ENCODE results near the gene LY86.

LY86 gene

DNA sequence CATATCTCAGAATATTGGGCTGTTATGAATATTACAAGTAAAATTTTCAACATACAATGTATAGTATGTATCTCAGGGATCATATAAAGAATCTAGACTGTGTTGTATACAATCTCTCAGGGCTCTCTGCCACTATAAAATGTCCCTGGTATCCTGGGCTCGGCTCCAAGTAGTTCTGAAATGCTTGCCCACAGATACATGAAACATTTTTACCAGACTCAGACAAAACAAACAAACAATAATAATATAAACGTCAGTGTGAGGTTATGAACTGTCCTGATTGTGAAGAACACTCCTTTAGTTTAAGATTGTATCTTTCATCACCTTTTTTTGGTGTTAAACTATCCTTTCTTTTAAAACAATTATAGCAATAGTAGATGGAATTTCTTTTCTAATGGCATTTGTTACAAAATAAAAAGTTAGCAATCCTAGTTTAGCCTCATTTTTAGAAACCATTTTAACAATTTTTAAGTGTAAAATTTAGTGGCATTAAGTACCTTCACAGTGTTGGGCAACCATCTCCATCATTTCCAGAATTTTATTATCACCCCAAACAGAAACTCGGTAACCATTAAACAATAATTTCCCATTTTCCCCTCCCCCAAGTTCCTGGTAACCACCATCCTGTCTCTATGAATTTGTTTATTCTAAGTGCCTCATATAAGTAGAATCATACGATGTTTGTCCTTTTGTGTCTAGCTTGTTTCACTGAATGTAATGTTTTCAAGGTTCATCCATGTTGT lies 17.4 kb upstream of the LY86 start:
- DNase-seq: peak; percentile 11

DNA sequence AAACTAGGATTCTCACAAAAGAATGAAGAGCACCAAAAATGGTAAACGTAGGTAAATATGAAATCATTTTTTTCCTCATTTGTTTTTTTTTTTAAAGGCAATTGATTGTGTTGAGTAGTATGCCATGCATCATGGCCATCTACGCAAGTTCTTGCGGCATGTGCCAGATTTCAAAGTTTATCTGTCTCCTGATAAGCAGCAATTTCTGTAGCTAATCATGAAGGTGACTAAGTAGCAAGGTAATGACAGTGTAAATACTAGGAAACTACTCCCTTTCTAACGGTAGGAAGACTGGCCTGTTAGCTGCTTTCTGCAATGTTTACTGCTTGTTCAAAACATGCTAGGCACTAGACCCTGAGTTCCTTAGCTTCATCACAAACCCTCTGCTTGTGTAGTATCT lies 13.4 kb upstream of the LY86 start:
- no peak for DNase-seq

DNA sequence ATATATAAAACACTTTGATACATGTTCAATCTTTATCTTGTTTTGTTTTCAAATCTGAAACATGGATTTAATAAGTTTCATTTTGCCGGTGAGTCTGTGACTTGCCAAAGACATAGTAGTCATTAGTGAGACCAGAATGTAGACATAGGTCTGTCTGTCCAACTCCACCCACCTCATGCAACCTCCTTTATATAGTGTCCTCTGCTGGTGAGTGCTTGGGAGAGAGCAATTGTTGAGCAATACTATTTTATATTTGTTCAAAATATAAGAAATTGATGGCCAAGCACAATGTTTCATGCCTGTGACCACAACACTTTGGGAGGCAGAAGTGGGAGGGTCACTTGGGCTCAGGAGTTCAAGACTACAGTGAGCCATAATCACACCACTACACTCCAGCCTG lies 10.8 kb upstream of the LY86 start:
- DNase-seq: no peak

DNA sequence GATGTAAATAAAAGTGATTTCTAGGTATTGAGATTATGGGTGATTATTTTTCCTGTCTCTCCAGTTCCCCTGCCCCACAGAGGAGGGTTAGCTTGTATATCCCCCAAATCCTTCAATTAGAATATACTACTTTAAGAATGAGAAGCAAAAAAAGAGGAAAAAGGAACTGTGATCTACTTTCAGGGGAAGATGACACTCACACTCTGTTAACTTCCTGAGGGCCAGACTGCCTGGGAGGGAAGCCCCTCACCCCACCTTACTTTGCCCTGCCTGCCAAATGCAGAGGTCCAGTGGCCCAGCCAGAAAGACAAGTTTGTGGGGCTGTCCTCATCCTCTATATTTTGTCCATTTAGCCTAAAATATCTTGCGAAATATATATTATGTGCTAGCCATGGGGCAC lies 9.2 kb upstream of the LY86 start:
- DNase-seq: no peak

DNA sequence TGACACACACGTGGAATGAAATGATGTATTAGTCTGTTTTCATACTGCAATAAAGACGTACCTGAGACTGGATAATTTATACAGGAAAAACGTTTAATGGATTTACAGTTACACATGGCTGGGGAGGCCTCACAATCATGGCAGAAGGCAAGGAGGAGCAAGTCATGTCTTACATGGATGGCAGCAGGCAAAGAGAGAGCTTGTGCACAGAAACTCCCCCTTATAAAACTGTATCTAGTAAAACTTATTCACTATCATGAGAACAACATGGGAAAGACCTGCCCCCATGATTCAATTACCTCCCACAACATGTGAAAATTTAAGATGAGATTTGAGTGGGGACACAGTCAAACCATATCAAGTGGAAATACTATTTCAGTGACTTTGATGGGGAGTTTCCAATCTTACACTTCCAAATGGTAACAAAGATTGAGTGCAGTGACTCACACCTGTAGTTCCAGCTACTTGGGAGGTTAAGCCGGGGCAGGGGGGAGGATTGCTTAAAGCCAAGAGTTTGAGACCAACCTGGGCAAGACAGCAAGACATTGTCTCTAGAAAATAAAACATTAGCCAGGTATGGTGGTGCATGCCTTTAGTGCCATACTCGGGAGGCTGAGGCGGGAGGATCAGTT lies 8.2 kb upstream of the LY86 start:
- no peak for DNase-seq

DNA sequence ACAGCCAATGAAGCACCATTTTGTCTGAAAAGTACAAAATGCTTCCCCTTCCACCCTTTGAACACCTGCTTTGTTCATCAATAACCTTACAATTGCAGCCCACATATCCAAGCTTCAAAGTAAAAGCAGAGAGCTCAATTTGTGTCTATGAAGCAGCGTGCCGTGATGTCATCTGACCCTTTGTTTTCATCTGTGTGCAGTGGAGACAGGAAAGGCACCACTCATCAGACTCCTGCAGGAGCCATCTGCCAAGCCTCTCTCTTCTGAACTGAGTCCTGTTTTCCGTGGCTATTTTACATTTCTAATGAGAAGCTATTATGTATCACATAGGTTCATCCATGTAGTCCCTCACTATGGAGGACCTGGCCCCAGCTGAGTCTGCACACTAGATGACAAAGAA lies 7.5 kb upstream of the LY86 start:
- peak; percentile 89 for DNase-seq

DNA sequence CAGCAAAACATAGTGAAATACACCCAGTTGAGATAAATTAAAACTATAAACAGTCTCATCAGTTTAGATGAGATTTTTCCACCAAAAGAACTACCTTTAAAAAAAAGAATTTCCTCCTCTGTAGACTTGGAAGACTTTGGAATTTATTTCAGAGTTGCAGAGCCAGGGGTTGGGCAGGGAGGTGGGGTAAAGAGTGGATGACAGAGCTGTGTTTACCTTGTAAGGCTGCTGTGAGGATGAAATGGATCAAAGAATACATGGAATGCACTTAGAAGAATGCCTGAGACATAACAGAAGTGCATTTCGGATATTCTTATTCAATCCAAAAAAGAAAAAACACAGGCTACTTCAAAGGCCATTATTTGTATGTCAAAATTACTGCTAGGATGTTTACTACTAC lies 6.4 kb upstream of the LY86 start:
- no peak for DNase-seq

DNA sequence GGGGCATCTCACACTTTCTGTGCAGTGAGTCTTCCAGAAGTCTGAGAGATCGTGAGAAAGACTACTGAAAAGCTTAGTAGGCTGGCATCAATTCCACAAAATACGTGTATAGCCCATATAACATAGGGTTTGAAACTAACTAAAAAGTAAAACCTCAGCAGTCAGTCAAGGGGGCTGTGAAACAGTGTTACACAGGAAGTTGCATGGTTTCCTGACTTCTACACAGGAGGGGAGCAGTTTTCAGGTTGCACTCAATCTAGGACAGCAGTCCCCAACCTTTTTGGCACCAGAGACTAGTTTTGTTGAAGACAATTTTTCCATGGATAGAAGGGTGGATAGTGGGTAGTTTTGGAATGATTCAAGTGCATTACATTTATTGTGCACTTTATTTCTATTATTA lies 4.7 kb upstream of the LY86 start:
- DNase-seq: no peak

DNA sequence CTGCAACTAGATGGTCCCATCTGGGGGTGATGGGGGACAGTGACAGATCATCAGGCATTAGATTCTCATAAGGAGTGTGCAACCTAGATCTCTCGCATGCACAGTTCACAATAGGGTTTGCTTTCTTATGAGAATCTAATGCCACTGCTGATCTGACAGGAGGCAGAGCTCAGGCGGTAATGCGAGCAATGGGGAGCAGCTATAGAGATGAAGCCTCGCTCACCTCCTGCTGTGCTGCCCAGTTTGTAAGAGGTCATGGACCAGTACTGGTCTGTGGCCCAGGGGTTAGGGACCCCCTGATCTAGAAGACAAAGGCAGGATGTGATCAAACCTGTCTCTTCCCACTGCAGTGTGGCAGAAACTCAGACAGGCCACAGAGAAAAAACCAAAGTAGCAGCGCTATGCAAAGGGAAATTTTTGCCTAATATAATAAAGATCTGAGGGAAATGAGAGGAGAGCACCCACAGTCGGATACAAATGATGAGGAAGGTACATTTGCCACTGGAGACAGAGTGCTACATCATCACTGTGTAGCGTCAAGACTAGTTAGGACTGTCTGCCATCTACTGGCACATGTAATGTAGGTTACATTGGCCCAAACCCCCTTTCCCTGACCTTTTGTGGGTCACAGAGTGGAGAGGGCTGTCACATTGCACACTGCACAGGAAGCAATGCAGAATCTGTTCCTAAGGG lies 4.1 kb upstream of the LY86 start:
- DNase-seq: no peak

DNA sequence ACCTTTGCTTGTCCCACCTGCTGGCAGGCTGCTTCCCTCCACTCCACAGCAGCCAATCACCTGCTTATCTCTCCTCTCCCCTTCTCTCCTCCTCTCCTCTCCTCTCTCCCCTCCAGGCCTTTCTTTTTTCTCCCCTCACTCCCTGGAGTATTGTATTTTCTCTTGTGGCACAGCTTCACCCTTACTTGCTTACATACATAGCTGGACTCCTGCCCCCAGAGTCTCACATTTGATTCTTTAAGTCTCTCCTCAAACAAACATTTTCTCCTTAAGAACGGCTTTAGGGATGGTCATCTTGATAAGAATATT lies 3.6 kb upstream of the LY86 start:
- DNase-seq: no peak

DNA sequence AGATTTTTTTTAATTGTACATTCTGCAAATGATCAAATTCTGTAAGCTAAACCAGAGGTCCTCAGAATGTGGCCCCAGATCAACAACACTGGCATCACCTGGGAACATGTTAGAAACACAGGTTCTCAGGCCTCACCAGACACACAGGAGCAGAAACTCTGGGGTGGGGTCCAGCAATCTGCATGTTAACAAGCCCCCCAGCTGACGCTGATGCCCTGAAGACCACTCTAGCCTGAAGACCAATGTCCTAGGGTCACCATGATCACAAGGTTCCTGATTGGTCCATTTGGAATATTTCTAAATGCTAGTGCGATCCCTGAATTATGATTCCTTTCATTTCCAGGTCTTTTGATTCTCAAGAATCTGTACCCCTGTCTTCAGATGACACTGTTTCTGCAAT lies 2.4 kb upstream of the LY86 start:
- DNase-seq: no peak

DNA sequence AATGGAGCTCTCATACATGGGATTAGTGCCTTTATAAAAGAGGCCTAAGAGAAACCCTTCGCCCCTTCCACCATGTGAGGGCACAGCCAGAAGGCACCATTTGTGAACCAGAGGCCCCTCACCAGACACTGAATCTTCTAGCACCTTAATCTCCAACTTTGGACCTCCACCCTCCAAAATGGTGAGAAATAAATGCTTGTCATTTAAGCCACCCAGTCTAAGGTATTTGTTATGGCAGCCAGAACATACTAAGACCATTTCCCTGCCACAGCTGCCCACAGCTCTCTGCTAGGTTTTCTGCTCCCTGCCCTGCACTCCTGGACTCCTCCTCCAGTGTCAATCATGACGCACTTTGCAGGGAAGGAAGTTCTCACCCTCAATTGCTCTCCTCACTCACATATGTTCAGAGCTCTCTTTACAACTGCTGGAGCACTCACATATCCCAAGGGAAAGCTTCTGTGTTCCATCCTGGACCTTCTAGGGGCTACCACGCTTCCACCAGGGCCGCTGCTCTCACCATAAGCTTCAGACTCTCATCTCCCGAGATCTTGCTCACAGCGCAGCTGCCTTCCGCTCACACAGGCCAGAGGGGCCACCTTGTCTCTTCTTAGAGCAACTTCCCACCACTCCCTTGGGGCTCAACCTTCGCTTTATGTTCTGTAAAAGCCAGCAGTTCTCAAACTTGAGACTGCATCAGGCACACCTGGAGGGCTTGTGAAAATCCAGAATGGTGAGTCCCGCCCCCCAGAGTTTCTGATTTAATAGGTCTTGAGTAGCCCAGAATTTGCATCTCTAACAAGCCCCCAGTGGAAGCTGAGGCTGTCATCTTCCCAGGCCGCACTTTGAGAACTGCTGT lies 1.6 kb upstream of the LY86 start:
- no peak for DNase-seq

DNA sequence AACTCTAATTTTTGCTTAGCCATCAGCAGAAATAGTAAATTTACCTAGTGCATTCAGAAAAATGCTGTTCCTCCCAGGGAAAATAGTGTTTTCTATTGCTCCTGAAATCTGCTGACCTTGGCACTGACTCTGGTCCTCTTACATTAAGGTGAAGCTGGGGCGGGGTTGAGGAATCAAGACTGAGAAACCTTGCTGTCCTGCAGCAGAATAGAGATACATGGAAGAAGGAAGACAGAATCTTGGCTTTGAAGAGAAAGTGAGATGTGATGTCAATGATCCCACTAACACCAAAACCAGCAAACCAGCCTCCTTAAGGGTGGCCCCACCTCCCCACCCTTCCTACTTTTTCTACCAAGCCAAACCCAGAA lies 840 bp upstream of the LY86 start:
- no peak for DNase-seq

DNA sequence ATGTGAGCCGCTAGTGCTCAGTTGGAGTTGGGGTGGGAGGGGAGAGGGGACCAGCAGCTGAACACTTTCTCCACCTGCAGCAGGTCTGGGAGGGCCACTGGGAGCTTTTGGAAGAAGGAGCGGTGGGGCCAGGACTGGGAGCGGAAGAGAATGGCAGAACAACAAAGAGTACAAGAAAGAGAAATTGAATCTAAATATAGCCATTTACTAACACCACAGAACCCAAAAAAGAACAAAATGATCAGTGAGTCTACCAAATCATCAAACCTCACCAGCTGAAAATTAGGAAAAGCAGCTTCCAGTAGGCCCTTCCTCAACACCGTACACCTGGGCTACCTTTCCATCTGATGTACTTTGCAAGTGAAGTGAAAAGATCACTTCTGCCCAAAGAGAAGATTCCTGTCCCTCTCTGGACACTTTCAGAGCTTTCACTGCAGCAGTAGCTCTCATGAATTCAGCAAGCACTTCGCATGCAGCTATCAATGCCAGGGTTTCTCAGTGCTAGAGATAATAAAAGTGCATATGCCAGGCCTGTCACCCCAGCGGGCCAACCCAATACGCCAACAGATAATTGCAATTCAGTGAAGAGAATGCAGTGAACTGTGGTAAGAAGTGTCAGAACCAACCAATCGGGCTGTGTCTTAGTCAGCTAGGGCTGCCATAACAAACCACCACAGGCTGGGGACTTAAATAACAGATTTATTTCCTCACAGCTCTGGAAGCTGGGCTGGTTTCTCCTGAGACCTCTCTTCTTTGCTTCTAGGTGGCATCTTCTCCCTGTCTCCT lies 597 bp downstream of the LY86 start:
- no peak for DNase-seq

DNA sequence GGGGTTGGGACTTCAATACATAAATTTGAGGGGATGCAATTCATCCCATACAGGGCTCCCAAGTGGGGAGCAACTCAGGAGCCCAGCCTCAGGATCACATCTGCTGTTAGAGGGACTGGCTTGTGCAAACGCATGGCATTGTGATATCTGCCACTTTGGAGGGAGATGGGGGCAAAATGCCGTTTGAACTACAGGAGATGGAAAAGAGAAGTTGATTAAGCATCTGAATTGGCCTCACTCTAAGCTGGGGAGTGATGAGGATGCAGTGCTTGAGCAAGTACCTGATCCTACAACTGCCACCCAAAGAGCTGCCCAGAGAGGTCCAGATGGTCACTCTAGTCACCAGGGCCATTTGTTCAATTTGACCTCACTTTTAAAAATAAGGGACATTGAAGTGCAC lies 2.0 kb downstream of the LY86 start:
- DNase-seq: no peak

DNA sequence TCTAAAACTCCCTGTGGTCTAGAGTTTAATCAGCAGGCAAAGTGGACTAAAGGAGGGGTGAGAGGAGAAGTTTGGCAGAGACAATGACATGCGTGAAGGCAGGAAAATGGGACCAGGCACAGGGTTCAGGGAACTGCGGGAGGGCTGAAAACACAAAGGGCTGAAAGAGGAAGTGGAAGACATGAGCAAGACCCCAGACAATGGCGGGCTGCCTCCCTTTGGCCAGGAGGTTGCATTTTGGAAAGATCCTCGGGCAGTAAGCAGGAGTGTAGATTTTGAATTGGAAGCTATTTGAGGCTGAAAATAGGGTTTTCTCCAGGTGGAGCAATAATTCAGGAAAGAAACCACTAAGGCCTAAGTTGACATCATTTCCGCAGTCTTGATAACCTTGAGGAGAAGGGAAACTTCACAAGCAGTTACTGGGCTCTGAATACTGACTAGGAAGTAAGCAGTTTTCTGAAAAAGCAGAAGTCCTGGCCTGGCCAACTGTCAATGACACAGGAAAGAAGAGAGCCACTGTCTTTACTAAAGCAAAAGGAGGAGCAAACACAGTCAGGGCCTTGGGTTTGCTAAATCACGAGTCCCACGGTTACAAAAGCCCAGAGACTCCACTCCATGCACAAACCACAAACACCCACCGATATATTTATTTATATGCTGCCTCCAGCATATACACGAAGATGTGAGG lies 3.4 kb downstream of the LY86 start:
- no peak for DNase-seq

DNA sequence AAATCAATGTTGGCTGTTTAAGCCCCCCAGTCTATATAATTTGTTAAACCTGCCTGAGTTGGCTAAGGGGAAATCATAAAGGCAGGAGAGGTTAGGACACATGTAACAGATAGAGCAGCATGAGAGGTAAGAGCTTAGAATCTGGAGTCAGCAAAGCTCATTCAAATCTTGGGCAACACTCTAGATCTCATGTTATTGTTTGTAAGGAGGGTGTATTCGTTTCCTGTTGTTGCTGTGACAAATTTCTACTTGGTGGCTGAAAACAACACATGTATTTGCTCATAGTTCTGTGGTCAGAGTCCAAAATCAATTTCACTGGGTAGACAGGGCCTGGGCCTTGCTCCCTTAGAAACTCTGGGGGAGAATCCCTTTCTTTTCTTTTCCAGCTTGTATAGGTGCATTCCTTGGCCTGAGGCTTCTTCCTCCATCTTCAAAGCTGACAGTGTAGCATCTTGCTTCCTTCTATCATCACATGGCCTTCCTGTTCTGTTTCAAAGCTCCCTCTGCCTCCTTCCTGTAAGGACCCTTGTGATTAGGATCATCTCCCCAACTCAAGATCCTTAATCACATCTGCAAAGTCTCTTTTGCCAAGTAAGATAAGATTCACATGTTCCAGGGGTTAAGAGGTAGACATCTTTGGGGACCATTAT lies 4.4 kb downstream of the LY86 start:
- no peak for DNase-seq

DNA sequence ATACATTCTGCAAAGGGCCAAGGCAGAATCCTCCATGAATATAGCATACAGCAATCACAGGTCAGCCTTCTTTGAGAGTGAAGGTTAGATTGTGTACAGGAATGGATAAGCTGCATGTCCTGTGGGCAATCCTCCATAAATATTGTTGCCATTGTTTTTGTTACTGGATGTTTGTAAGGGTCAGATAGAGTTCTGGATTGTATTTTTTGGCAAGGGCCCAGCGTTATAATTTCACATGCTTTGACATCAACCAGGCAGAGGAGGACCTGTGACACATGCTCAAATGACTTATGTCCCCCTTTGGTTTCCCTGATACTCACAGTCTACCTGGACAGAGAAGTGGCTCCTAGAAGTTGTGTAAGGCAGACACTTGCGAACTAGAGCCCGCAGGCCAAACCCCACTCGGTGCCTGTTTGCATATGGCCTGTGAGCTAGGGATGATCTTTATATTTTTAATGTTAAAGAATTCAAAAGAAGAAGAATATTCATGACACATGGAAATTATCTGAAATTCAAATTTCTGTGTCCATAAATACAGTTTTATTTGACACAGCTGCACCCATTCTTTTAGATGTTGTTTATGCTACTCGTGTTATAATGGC lies 5.4 kb downstream of the LY86 start:
- no peak for DNase-seq

DNA sequence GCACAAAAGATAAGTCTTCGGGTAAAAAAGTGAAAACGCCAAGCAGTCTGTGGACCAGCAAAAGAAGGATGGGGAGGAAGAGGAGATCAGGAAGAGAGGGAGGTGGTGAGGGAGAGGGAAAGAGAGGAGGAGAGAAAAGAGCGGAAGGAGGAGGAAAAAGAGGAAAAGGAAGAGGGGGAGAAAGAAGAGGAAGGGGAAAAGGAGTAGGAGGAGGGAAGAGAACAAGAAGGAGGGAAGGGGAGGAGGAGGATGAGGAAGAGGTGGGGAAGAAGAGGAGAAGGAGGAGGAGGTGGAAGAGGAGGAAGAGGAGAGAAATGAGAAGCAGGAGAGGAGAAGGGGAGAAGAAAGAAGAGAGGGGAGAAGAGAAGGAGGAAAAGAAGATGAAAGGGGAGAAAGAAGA lies 6.5 kb downstream of the LY86 start:
- DNase-seq: no peak

DNA sequence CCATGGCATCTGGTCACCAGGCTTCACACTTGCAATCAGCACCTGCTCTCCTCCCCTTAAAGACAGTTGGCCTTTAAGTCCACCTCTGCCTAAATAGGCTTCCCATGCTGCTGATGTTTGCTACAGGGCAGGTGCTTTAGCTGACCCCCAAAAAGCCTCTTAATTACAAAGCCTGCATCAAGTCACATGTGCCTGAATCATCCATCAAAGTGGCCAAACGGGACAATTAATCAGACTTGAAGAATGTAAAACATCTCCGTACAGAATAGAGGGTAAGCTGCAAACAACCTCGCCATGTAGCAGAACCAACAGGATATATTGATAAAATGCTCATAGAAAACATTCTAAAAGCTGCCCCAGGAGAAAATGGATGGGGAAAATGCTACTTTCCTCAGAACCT lies 7.4 kb downstream of the LY86 start:
- DNase-seq: no peak
